B cell (primary cell): ENCODE results near the gene COG7. TPM values are rescaled to one million over a fixed set of nuclear protein-coding genes. Genes with fewer than 3 reads are reported as not detected.

Experiments
- ATAC-seq: fragments of 200-7000 bp; cut with Tn5 transposase; one replicate; pipeline ENCODE4 v1.10.0; 2021; ENCODE audit warnings: low read depth, mild to moderate bottlenecking, moderate number of reproducible peaks, moderate library complexity
- CTCF ChIA-PET: fragments of 350-600 bp; sonication (Branson Sonifier 250); formaldehyde crosslinking; loops from one replicate; lab custom pipeline; 2021; ENCODE audit warnings: antibody characterized with exemption, inconsistent platforms; lab: Charles Lee
- POLR2A ChIA-PET: fragments of 350-600 bp; sonication (Branson Sonifier 250); formaldehyde crosslinking; loops from one replicate; lab custom pipeline; 2021; ENCODE audit warnings: antibody characterized with exemption; lab: Charles Lee
- DNase-seq: peaks from one replicate; pipeline ENCODE4 v3.0.0; 2013
- H2AFZ ChIP-seq: 2 replicates; pipeline ENCODE4 v1.6.1; 2012; ENCODE audit warnings: mild to moderate bottlenecking, low read depth, low read length; ENCODE audit not compliant: insufficient read depth, poor library complexity, severe bottlenecking
- H3K27ac ChIP-seq, 2 donors: 1 replicate in 1 of 2; 2 replicates in 1 of 2; pipeline ENCODE4 v1.5.1; 2012 to 2013; ENCODE audit warnings: low read length in 2 of 2, mild to moderate bottlenecking in 2 of 2, moderate library complexity in 1 of 2
- H3K27me3 ChIP-seq, 4 experiments: fragments of 200-600 bp in 1 of 4; sonication (generic) in 1 of 4; replicated peaks in 1 of 4; 1 replicate in 2 of 4; 2 replicates in 2 of 4; pipeline versions ENCODE4 v1.6.1 to v1.7.0; 2013 to 2016; ENCODE audit warnings: low read length in 3 of 4, mild to moderate bottlenecking in 2 of 4, mixed read lengths in 1 of 4, moderate library complexity in 1 of 4; ENCODE audit not compliant: insufficient read depth in 4 of 4, control insufficient read depth in 3 of 4; ENCODE audit errors: control extremely low read depth in 1 of 4
- H3K36me3 ChIP-seq, 2 experiments: replicated peaks in 1 of 2; 1 replicate in 1 of 2; 2 replicates in 1 of 2; pipeline versions ENCODE4 v1.6.1 to v1.7.1; 2013; ENCODE audit warnings: low read length in 1 of 2; ENCODE audit not compliant: insufficient read depth in 2 of 2, control insufficient read depth in 1 of 2; ENCODE audit errors: control extremely low read depth in 1 of 2, extremely low read depth in 1 of 2
- H3K4me1 ChIP-seq, 2 donors: fragments of 200-600 bp in 1 of 2; sonication (generic) in 1 of 2; 1 replicate in 1 of 2; 2 replicates in 1 of 2; pipeline versions ENCODE4 v1.5.1 to v1.6.1; 2013 to 2017; ENCODE audit warnings: low read length in 2 of 2; ENCODE audit not compliant: control insufficient read depth in 2 of 2, insufficient read depth in 2 of 2
- H3K4me2 ChIP-seq: replicated peaks from 2 replicates; pipeline ENCODE3; 2012; ENCODE audit warnings: mild to moderate bottlenecking, low read depth, low read length; ENCODE audit not compliant: poor library complexity, severe bottlenecking
- H3K4me3 ChIP-seq, 5 experiments: fragments of 200-600 bp in 1 of 5; sonication (generic) in 1 of 5; 1 replicate in 3 of 5; 2 replicates in 2 of 5; pipeline versions ENCODE4 v1.5.1 to v1.7.0; 2011 to 2016; ENCODE audit warnings: low read length in 4 of 5, mild to moderate bottlenecking in 4 of 5, low read depth in 2 of 5, control low read depth in 1 of 5, moderate library complexity in 1 of 5; ENCODE audit not compliant: insufficient read depth in 1 of 5; ENCODE audit errors: control extremely low read depth in 1 of 5, extremely low read depth in 1 of 5
- H3K79me2 ChIP-seq: fragments of 200-600 bp; sonication (generic); one replicate; pipeline ENCODE4 v1.6.0; 2016; ENCODE audit warnings: low read length; ENCODE audit not compliant: control insufficient read depth, insufficient read depth
- H3K9ac ChIP-seq: fragments of 200-600 bp; sonication (generic); 2 replicates; pipeline ENCODE4 v1.6.1; 2017; ENCODE audit warnings: mild to moderate bottlenecking, low read length, moderate library complexity
- H3K9me3 ChIP-seq, 3 donors: one replicate each; pipeline versions ENCODE4 v1.6.1 to v1.7.1; 2013; ENCODE audit warnings: low read length in 2 of 3; ENCODE audit not compliant: control insufficient read depth in 2 of 3, insufficient read depth in 1 of 3; ENCODE audit errors: control extremely low read depth in 1 of 3
- H4K20me1 ChIP-seq: 2 replicates; pipeline ENCODE4 v1.6.0; 2012; ENCODE audit warnings: mild to moderate bottlenecking, low read length; ENCODE audit not compliant: insufficient read depth, control insufficient read depth, poor library complexity, severe bottlenecking
- H3K27ac Mint-ChIP-seq: one replicate; pipeline ENCODE4 v1.8.0; 2021; ENCODE audit warnings: mixed read lengths
- H3K27me3 Mint-ChIP-seq: one replicate; pipeline ENCODE4 v1.8.0; 2021; ENCODE audit warnings: mixed read lengths
- H3K4me1 Mint-ChIP-seq: one replicate; pipeline ENCODE4 v1.8.0; 2021; ENCODE audit warnings: mixed read lengths
- H3K4me3 Mint-ChIP-seq: one replicate; pipeline ENCODE4 v1.8.0; 2021; ENCODE audit warnings: mixed read lengths
- H3K9me3 Mint-ChIP-seq: one replicate; pipeline ENCODE4 v1.8.0; 2022; ENCODE audit warnings: mixed read lengths; ENCODE audit not compliant: insufficient read depth
- CTCF ChIP-seq: fragments of 200-600 bp; IDR thresholded peaks from one replicate; pipeline ENCODE4 v1.8.0; 2022; ENCODE audit warnings: antibody characterized with exemption, mild to moderate bottlenecking
- EZH2 ChIP-seq: IDR thresholded peaks from 2 replicates; pipeline ENCODE4 v1.6.1; 2012; ENCODE audit warnings: borderline replicate concordance, low read depth, mild to moderate bottlenecking, moderate library complexity, low read length; ENCODE audit not compliant: insufficient read depth, poor library complexity, severe bottlenecking
- WGBS: methylation state at CpG from one replicate; pipeline ENCODE4 v1.1.5; 2013; ENCODE audit warnings: missing lambda C conversion rate; ENCODE audit not compliant: insufficient coverage; 5-methylcytosine and 5-hydroxymethylcytosine counted together
- intact Hi-C: fragments of 100-400 bp; cut with micrococcal nuclease; formaldehyde crosslinking; loops from one replicate; pipeline ENCODE4 v1.10.0; 2022
- polyA minus RNA-seq: library from RNA; depleted of rRNA, polyadenylated mRNA; stranded (reverse); fragments of >200 nt; gene quantifications from 2 replicates; pipeline ENCODE4 v1.2.3, GENCODE V29; 2012
- polyA plus RNA-seq: library from polyadenylated mRNA; depleted of rRNA; stranded (reverse); fragments of >200 nt; gene quantifications from 2 replicates; pipeline ENCODE4 v1.2.3, GENCODE V29; 2012
- total RNA-seq, 2 donors: library from RNA; stranded (reverse); fragments of 120-200 nt in 1 of 2; gene quantifications; 1 replicate in 1 of 2; 2 replicates in 1 of 2; pipeline versions ENCODE4 v1.2.3 to v1.2.4, GENCODE V29; 2013 to 2022

Gene COG7
- total RNA-seq (21.3 and 23.3 TPM in 2 replicates), polyA plus RNA-seq (31.8 and 37.8 TPM in 2 replicates), polyA minus RNA-seq (14.1 and 18.3 TPM in 2 replicates)
- 10.5 TPM for total RNA-seq (2013)

GRCh38 chr16:23452572-23453337 is at the start of gene COG7:
Gene COG7 (minus strand): TSS chr16:23453189. CDS start chr16:23452994, 195 bp downstream.
- Histone ChIP-seq H3K9me3 (no peaks in the 10 kb centered on the region), H3K27ac (peak within 1 kb of the TSS in 1 of 2 donors; percentile 67), H3K36me3 (no peaks in the 10 kb centered on the region), H2AFZ (peak within 1 kb of the TSS; percentile 87), H3K27me3 (no peaks in the 10 kb centered on the region), H3K9ac (peak within 1 kb of the TSS; percentile 80), H3K4me3 (peak within 1 kb of the TSS; percentile 67 to 99 (median 89)), H3K4me1 (peaks cover 11 to 13% of the 10 kb centered on the region in 2 donors), H4K20me1 (no peaks in the 10 kb centered on the region), H3K79me2 (peaks cover 37% of the 10 kb centered on the region), H3K4me2 (peak within 1 kb of the TSS; percentile 87)
- no peak for TF ChIP-seq CTCF
- TF ChIP-seq EZH2, result no peak
- ChIA-PET POLR2A (no interaction called here), CTCF (interaction anchor here (0.7 to 2.8 kb wide), 4 partner anchors 18 to 147 kb away, joined by 3 to 20 read pairs (median 4); partner anchors contain the start of gene NDUFAB1)
- intact Hi-C loops, result loop anchor here (1.0 to 2.0 kb wide), 5 partner anchors 18 to 189 kb away; partner anchors contain the start of genes DCTN5, EARS2, NDUFAB1 and PALB2
- Mint-ChIP-seq H3K27ac (peak within 1 kb of the TSS; percentile 90), H3K4me3 (peak within 1 kb of the TSS; percentile 91), H3K27me3 (no peaks in the 10 kb centered on the region), H3K9me3 (no peaks in the 10 kb centered on the region), H3K4me1 (peaks cover 24% of the 10 kb centered on the region)
- 0% methylated on average over 57 of the region's 57 CpGs for WGBS
- peak; percentile 92 for DNase-seq
- peak; percentile 90 for ATAC-seq

- no peak overlapping the region for H3K4me3 ChIP-seq
- no peak for ATAC-seq
- intact Hi-C loops, result no loop called here
- TF ChIP-seq EZH2, result no peak
- no peak for TF ChIP-seq CTCF
- H3K9ac ChIP-seq, result no peak overlapping the region
- H3K4me1 ChIP-seq, result peaks cover 97 to 98% of the 10 kb centered on the region in 2 donors
- no peaks in the 10 kb centered on the region for H3K27me3 Mint-ChIP-seq
- ChIA-PET POLR2A (no interaction called here), CTCF (interaction anchor here (0.9 kb wide), 1 partner anchor 88 kb away, joined by 3 read pairs; no protein-coding TSS in a partner anchor)
- H3K27me3 ChIP-seq, result no peaks in the 10 kb centered on the region
- H4K20me1 ChIP-seq, result peaks cover 90% of the 10 kb centered on the region
- H3K79me2 ChIP-seq, result peaks cover 99% of the 10 kb centered on the region
- no peak overlapping the region for H2AFZ ChIP-seq
- H3K27ac Mint-ChIP-seq, result peak overlapping the region; percentile 72
- H3K4me2 ChIP-seq, result peak overlapping the region; percentile 29
- H3K4me1 Mint-ChIP-seq, result peaks cover 90% of the 10 kb centered on the region
- DNase-seq, result no peak
- no peaks in the 10 kb centered on the region for H3K9me3 ChIP-seq
- H3K27ac ChIP-seq, result peak overlapping the region in 1 of 2 donors; percentile 71
- H3K4me3 Mint-ChIP-seq, result peak overlapping the region; percentile 29
- H3K36me3 ChIP-seq, result peaks cover 0 to 47% of the 10 kb centered on the region in 2 experiments
- 58% methylated on average over 2 of the region's 2 CpGs for WGBS
- H3K9me3 Mint-ChIP-seq, result no peaks in the 10 kb centered on the region
Measured at GRCh38 chr16:23502466-23502865, 49.5 kb upstream of the COG7 start.
